Stomach smooth muscle (tissue), 2 donors: Measurements from ENCODE around the gene INVS.

Source experiments
- H3K27ac ChIP-seq: one replicate; pipeline ENCODE4 v1.7.0; 2013; ENCODE audit warnings: mild to moderate bottlenecking, low read length, inconsistent platforms
- H3K27me3 ChIP-seq, 2 donors: one replicate each; pipeline ENCODE4 v1.7.0; 2013; ENCODE audit warnings: low read length in 2 of 2; ENCODE audit not compliant: insufficient read depth in 2 of 2, control insufficient read depth in 1 of 2
- H3K36me3 ChIP-seq, 2 donors: one replicate each; pipeline ENCODE4 v1.7.0; 2013; ENCODE audit warnings: low read length in 2 of 2; ENCODE audit not compliant: control insufficient read depth in 2 of 2, insufficient read depth in 2 of 2
- H3K4me1 ChIP-seq: one replicate; pipeline ENCODE4 v1.7.0; 2013; ENCODE audit warnings: low read length; ENCODE audit not compliant: control insufficient read depth, insufficient read depth
- H3K4me3 ChIP-seq, 2 donors: one replicate each; pipeline ENCODE4 v1.7.0; 2013; ENCODE audit warnings: low read length in 2 of 2
- H3K9ac ChIP-seq, 2 donors: one replicate each; pipeline ENCODE4 v1.7.0; 2013; ENCODE audit warnings: low read length in 2 of 2, mild to moderate bottlenecking in 1 of 2
- H3K9me3 ChIP-seq, 2 donors: one replicate each; pipeline ENCODE4 v1.7.0; 2013; ENCODE audit warnings: low read length in 2 of 2; ENCODE audit not compliant: control insufficient read depth in 2 of 2
- donor health status: healthy.
- donor health status: Pancreatic carcinoma.

INVS gene

GRCh38 chr9:100150214-100150613, 51.2 kb downstream of the INVS start:
- Histone ChIP-seq H3K27ac (no peak overlapping the region), H3K4me3 (no peak overlapping the region), H3K4me1 (no peaks in the 10 kb centered on the region), H3K36me3 (no peaks in the 10 kb centered on the region), H3K9ac (no peak overlapping the region), H3K9me3 (no peaks in the 10 kb centered on the region), H3K27me3 (no peaks in the 10 kb centered on the region)

DNA sequence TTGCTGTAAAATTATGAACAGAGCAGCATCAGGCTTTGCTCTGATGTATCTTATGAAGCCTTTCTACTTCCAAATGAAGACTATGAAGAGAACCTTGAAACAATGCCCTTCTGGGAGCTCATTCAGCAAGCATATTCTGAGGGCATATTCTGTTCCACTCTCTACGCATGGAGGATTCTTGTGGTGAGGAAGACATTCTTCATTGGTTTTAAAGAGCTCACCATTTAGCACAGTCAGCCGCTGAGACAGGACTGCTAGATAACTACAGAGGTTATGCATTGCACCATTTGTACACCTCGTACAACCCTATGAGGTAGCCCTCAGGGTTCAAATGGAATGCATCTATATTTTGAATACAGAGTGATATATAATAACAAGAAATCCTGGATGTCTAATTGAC, 61.0 kb downstream of the INVS start:
- H3K27ac ChIP-seq: no peak overlapping the region
- H3K9me3 ChIP-seq: no peaks in the 10 kb centered on the region
- no peaks in the 10 kb centered on the region for H3K36me3 ChIP-seq
- H3K9ac ChIP-seq: no peak overlapping the region
- no peak overlapping the region for H3K4me3 ChIP-seq
- no peaks in the 10 kb centered on the region for H3K4me1 ChIP-seq
- H3K27me3 ChIP-seq: no peaks in the 10 kb centered on the region

DNA sequence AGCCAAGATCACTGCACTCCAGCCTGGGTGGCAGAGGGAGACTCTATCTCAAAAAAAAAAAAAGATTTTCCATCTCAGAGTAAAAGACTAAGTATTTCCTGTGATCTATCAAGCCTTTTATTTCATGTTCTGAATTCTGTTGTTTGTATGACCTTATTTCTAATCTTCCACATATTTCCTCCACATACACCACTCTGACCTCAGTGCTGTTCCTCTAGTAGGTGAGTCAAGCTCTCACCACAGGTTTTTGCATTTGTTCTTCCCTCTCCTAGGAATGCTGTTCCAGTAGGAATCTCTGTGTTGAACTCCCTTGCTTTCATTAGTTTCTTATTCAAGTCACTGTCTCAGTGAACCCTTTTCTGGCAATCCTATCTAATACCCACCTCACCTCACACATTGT, 68.1 kb downstream of the INVS start:
- H3K27me3 ChIP-seq: no peaks in the 10 kb centered on the region
- H3K9me3 ChIP-seq: no peaks in the 10 kb centered on the region
- H3K36me3 ChIP-seq: no peaks in the 10 kb centered on the region
- H3K4me3 ChIP-seq: no peak overlapping the region
- H3K4me1 ChIP-seq: no peaks in the 10 kb centered on the region
- no peak overlapping the region for H3K27ac ChIP-seq
- H3K9ac ChIP-seq: no peak overlapping the region

- Histone ChIP-seq H3K27me3 (no peaks in the 10 kb centered on the region), H3K9ac (no peak overlapping the region), H3K4me1 (no peaks in the 10 kb centered on the region)
Observed at GRCh38 chr9:100167915-100168654, 69.0 kb downstream of the INVS start.

DNA sequence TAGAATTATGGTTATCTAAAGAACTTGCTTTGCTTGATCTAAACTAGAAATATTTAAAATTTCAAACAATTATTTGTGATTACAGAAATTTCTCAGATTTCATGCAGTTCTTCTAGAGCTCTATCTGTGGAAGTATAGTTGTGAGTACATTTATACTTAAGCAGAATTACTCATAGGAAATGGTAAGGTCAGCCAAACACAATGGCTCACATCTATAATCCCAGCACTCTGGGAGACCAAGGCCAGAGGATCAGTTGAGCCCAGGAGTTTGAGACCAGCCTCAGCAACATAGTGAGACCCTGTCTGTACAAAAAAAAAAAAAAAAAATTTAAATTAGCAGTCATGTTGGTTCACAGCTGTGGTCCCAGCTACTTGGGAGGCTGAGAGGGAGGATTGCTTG, 71.0 kb downstream of the INVS start:
- H3K4me1 ChIP-seq: no peaks in the 10 kb centered on the region
- H3K36me3 ChIP-seq: peaks cover 0 to 5% of the 10 kb centered on the region in 2 donors
- no peak overlapping the region for H3K4me3 ChIP-seq
- no peaks in the 10 kb centered on the region for H3K27me3 ChIP-seq
- no peak overlapping the region for H3K27ac ChIP-seq
- H3K9me3 ChIP-seq: no peaks in the 10 kb centered on the region
- H3K9ac ChIP-seq: no peak overlapping the region

More at GRCh38 chr9:100167915-100168654, 69.0 kb downstream of the INVS start:
- H3K4me3 ChIP-seq: no peak overlapping the region
- H3K36me3 ChIP-seq: peaks cover 0 to 5% of the 10 kb centered on the region in 2 donors
- no peak overlapping the region for H3K27ac ChIP-seq
- no peaks in the 10 kb centered on the region for H3K9me3 ChIP-seq

DNA sequence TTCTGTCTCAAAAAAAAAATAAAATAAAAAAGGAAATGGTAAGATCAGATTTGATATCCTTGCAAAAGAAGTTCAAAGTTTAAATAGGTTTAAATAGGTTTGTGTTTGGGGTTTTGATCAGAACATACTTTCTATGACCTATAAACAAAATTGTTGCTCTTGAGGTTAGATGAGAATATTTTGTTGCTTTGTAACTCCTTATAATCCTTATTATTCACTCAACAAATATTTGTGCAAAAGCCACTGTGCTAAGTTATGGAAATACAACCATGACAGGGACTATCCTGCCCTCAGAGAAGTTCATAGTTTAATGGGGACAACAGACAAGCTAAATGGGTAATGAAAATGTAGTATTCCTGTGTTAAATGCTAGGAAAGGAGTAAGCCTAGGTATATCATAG, 71.5 kb downstream of the INVS start:
- peaks cover 0 to 5% of the 10 kb centered on the region in 2 donors for H3K36me3 ChIP-seq
- no peak overlapping the region for H3K27ac ChIP-seq
- H3K4me1 ChIP-seq: no peaks in the 10 kb centered on the region
- no peak overlapping the region for H3K9ac ChIP-seq
- H3K4me3 ChIP-seq: no peak overlapping the region
- no peaks in the 10 kb centered on the region for H3K9me3 ChIP-seq
- H3K27me3 ChIP-seq: no peaks in the 10 kb centered on the region

- Histone ChIP-seq H3K4me1 (no peaks in the 10 kb centered on the region), H3K27me3 (no peaks in the 10 kb centered on the region), H3K9me3 (peaks cover 0 to 10% of the 10 kb centered on the region in 2 donors), H3K36me3 (no peaks in the 10 kb centered on the region), H3K9ac (no peak overlapping the region), H3K4me3 (no peak overlapping the region), H3K27ac (no peak overlapping the region)
Observed at GRCh38 chr9:100186356-100186755, 87.3 kb downstream of the INVS start.

- Histone ChIP-seq H3K4me1 (no peaks in the 10 kb centered on the region), H3K9ac (no peak overlapping the region), H3K27ac (no peak overlapping the region), H3K4me3 (no peak overlapping the region), H3K36me3 (no peaks in the 10 kb centered on the region), H3K9me3 (peaks cover 3 to 15% of the 10 kb centered on the region in 2 donors), H3K27me3 (no peaks in the 10 kb centered on the region)
Observed at GRCh38 chr9:100190339-100190738, 91.3 kb downstream of the INVS start.

DNA sequence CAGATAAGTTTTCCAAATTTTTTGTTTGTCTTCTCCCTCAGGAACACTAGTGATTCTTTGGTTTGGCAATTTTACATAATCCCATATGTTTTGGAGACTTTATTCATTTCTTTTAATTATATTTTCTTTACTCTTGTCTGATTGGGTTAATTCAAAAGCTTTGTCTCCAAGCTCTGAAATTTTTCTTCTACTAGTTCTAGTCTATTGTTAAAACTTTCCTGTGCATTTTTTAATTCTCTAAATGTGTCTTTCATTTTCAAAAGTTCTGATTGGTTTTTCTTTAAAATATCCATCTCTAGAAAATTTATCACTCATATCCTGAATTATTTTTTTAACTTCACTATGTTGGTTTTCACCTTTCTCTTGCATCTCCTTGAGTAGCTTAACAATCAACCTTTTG, 92.2 kb downstream of the INVS start:
- H3K4me3 ChIP-seq: no peak overlapping the region
- no peaks in the 10 kb centered on the region for H3K27me3 ChIP-seq
- no peak overlapping the region for H3K27ac ChIP-seq
- H3K9me3 ChIP-seq: peaks cover 3 to 15% of the 10 kb centered on the region in 2 donors
- no peak overlapping the region for H3K9ac ChIP-seq
- no peaks in the 10 kb centered on the region for H3K4me1 ChIP-seq
- H3K36me3 ChIP-seq: no peaks in the 10 kb centered on the region

- Histone ChIP-seq H3K27ac (no peak overlapping the region), H3K4me1 (no peaks in the 10 kb centered on the region), H3K9me3 (peaks cover 3 to 15% of the 10 kb centered on the region in 2 donors), H3K27me3 (no peaks in the 10 kb centered on the region), H3K4me3 (no peak overlapping the region), H3K9ac (no peak overlapping the region), H3K36me3 (peaks cover 2 to 3% of the 10 kb centered on the region in 2 donors)
Observed at GRCh38 chr9:100193078-100193477, 94.0 kb downstream of the INVS start.

DNA sequence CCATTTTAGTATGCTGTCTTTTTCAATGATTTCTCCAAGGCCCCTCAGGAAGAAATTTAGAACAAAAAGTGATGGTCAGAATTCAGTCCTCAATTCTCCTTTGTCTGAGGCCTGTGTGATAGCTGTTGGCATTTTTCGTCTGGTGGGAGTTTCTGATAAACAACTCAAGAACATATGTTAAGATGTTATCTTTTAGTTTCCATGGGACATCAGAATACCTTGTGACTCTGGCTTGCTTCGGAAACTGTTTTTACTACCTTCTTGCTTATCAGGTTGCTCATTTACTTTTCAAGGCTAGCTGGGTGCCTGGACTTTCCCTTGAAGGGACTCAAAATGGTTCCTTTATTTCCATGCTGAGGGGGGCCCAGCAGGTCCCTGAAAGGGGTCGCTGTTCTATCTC, 97.2 kb downstream of the INVS start:
- Histone ChIP-seq H3K27me3 (no peaks in the 10 kb centered on the region), H3K4me3 (no peak overlapping the region)

More for the DNA sequence above, 97.2 kb downstream of the INVS start:
- Histone ChIP-seq H3K4me1 (no peaks in the 10 kb centered on the region), H3K9ac (no peak overlapping the region), H3K27ac (no peak overlapping the region), H3K36me3 (peaks cover 2 to 3% of the 10 kb centered on the region in 2 donors), H3K9me3 (peaks cover 3 to 5% of the 10 kb centered on the region in 2 donors)
